Vagina (tissue), 2 donors: ENCODE results near the gene BTN1A1. TPM values are rescaled to one million over a fixed set of nuclear protein-coding genes. Genes with fewer than 3 reads are reported as not detected.

ENCODE experiments used
- DNase-seq, 2 donors: peaks; one replicate each; pipeline ENCODE4 v3.0.0-alpha.2; 2017; ENCODE audit errors: extremely low spot score in 2 of 2
- H3K27ac ChIP-seq: fragments of 200-600 bp; sonication (generic); one replicate; pipeline ENCODE4 v1.5.1; 2019
- H3K27me3 ChIP-seq: fragments of 200-600 bp; sonication (generic); one replicate; pipeline ENCODE4 v1.5.1; 2019
- H3K36me3 ChIP-seq, 2 donors: fragments of 200-600 bp; sonication (generic); one replicate each; pipeline ENCODE4 v1.5.1; 2017 to 2019
- H3K4me1 ChIP-seq: fragments of 200-600 bp; sonication (generic); one replicate; pipeline ENCODE4 v1.5.1; 2019
- H3K4me3 ChIP-seq, 2 donors: fragments of 200-600 bp; sonication (generic); 1 replicate in 1 of 2; 2 replicates in 1 of 2; pipeline ENCODE4 v1.5.1; 2016 to 2019
- H3K9me3 ChIP-seq: fragments of 200-600 bp; sonication (generic); one replicate; pipeline ENCODE4 v1.5.1; 2019
- POLR2A ChIP-seq, 2 donors: fragments of 450-650 bp; IDR thresholded peaks; one replicate each; pipeline ENCODE4 v1.6.1; 2017; ENCODE audit warnings: antibody characterized with exemption in 2 of 2, mild to moderate bottlenecking in 2 of 2, moderate library complexity in 2 of 2
- POLR2AphosphoS5 ChIP-seq, 2 donors: sonication (generic); formaldehyde crosslinking; IDR thresholded peaks; one replicate each; pipeline ENCODE4 v1.9.0; 2017; ENCODE audit warnings: antibody characterized with exemption in 2 of 2, mild to moderate bottlenecking in 2 of 2, low read depth in 1 of 2; ENCODE audit not compliant: insufficient read depth in 1 of 2
- intact Hi-C: fragments of 100-400 bp; cut with DNase I; formaldehyde crosslinking; loops from one replicate; pipeline ENCODE4 v1.15.1; 2023
- total RNA-seq: library from RNA; depleted of rRNA; stranded (reverse); fragments of >200 nt; gene quantifications from one replicate; pipeline ENCODE4 v1.2.3, GENCODE V29; 2016
- TF ChIP-seq, protein P1 (sequence below), 3 experiments: fragments of 450-650 bp in 2 of 3; fragments of 200-600 bp in 1 of 3; sonication (generic) in 1 of 3; IDR thresholded peaks; one replicate each; pipeline ENCODE4 v1.5.1; 2017 to 2019; ENCODE audit warnings: antibody characterized with exemption in 3 of 3, mild to moderate bottlenecking in 2 of 3, moderate library complexity in 2 of 3

BTN1A1 gene
- total RNA-seq, 1 donor from 2014 or later: not detected

DNA sequence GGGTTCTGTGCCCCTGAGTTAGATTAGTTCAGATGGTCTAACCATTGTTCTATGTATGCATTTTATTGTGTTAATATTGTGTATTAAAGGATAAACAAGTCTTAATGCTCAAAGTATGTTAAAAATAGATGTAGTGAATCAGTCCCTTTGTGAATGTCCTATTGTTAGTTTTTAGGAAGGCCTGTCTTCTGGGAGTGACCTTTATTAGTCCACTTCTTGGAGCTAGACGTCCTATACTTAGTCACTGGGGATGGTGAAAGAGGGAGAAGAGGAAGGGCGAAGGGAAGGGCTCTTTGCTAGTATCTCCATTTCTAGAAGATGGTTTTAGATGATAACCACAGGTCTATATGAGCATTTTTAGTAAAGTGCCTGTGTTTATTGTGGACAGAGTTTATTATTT is 25.7 kb downstream of the BTN1A1 start:
- no peak for TF ChIP-seq POLR2AphosphoS5 (IDR thresholded peaks at IDR 0.05; ENCODE audit: insufficient read depth in 1 of 2, low read depth in 1 of 2)
- TF ChIP-seq POLR2A (IDR thresholded peaks at IDR 0.05): no peak
- TF ChIP-seq, protein P1, sequence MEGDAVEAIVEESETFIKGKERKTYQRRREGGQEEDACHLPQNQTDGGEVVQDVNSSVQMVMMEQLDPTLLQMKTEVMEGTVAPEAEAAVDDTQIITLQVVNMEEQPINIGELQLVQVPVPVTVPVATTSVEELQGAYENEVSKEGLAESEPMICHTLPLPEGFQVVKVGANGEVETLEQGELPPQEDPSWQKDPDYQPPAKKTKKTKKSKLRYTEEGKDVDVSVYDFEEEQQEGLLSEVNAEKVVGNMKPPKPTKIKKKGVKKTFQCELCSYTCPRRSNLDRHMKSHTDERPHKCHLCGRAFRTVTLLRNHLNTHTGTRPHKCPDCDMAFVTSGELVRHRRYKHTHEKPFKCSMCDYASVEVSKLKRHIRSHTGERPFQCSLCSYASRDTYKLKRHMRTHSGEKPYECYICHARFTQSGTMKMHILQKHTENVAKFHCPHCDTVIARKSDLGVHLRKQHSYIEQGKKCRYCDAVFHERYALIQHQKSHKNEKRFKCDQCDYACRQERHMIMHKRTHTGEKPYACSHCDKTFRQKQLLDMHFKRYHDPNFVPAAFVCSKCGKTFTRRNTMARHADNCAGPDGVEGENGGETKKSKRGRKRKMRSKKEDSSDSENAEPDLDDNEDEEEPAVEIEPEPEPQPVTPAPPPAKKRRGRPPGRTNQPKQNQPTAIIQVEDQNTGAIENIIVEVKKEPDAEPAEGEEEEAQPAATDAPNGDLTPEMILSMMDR (IDR thresholded peaks at IDR 0.05): no peak
- intact Hi-C loops: no loop called here

DNA sequence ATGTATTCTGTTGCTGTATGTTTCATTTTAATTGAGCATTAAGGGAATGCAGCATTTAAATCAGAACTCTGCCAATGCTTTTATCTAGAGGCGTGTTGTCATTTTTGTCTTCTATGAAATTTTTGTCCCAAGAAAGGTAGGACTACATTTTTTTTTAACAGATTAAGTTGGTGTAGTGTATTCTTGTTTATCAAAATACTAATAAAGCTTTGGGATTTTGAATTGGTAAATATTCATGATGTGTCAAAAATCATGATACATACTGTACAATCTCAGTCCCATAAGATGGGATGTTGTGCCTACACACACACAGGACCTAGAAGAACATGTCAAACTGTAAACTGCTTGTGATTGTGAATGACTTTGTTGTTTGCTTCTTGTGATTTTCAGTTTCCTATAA is 26.8 kb downstream of the BTN1A1 start:
- Histone ChIP-seq H3K27me3 (no peaks in the 10 kb centered on the region), H3K36me3 (no peaks in the 10 kb centered on the region), H3K27ac (no peak overlapping the region), H3K9me3 (no peaks in the 10 kb centered on the region), H3K4me1 (peaks cover 15% of the 10 kb centered on the region), H3K4me3 (no peak overlapping the region)
- DNase-seq: no peak
- no peak for TF ChIP-seq POLR2A (IDR thresholded peaks at IDR 0.05)
- TF ChIP-seq, protein P1 (IDR thresholded peaks at IDR 0.05): no peak
- TF ChIP-seq POLR2AphosphoS5 (IDR thresholded peaks at IDR 0.05; ENCODE audit: insufficient read depth in 1 of 2, low read depth in 1 of 2): no peak
- intact Hi-C loops: no loop called here

More for the DNA sequence above, 25.7 kb downstream of the BTN1A1 start:
- Histone ChIP-seq H3K4me1 (peaks cover 15% of the 10 kb centered on the region), H3K27ac (no peak overlapping the region), H3K9me3 (no peaks in the 10 kb centered on the region), H3K4me3 (no peak overlapping the region), H3K27me3 (no peaks in the 10 kb centered on the region), H3K36me3 (no peaks in the 10 kb centered on the region)
- no peak for DNase-seq

DNA sequence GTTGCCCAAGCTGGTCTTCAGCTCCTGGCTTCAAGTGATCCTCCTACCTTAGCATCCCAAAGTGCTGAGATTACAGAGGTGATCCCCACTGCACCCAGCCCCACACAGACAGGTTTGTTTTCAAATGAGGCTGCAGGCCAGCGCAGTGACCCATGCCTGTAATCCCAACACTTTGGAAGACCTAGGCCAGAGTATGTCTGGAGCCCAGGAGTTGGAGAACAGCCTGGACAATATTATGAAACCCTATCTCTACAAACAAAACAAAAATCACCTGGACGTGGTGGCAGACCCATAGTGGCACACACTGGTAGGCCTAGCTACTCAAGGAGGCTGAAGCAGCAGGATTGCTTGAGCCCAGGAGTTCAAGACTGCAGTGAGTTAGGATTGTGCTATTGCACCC is 30.1 kb downstream of the BTN1A1 start:
- no peak for DNase-seq
- no peak overlapping the region for H3K4me3 ChIP-seq
- H3K36me3 ChIP-seq: no peaks in the 10 kb centered on the region
- TF ChIP-seq, protein P1 (IDR thresholded peaks at IDR 0.05): no peak
- TF ChIP-seq POLR2A (IDR thresholded peaks at IDR 0.05) (no peak), POLR2AphosphoS5 (IDR thresholded peaks at IDR 0.05; ENCODE audit: insufficient read depth in 1 of 2, low read depth in 1 of 2) (no peak)
- H3K9me3 ChIP-seq: no peaks in the 10 kb centered on the region
- intact Hi-C loops: loop anchor here (10.0 kb wide), 1 partner anchor 505 kb away; a partner anchor contains a TSS
- H3K27me3 ChIP-seq: no peaks in the 10 kb centered on the region
- H3K27ac ChIP-seq: no peak overlapping the region
- peaks cover 6% of the 10 kb centered on the region for H3K4me1 ChIP-seq

DNA sequence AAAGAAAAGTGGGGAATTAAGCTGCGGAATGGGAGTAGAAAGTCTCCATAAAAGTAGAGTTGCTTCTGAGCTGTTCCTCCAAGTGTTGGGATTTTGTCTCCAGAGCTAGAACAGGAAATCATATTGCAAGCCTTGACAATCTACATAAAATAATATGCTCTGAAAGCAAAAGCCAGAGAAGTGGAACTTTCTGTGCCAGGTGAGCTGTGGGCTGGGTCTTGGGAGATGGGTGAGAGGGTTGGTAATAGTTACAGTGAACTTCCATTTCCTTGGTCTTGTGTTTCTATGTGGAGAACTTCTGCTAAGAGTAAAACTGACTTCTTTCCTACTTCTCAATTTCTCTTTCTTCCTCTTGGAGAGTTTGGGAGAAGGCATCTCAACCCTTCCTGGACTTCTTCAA is 31.8 kb downstream of the BTN1A1 start:
- intact Hi-C loops: loop anchor here (10.0 kb wide), 1 partner anchor 507 kb away; a partner anchor contains a TSS
- no peaks in the 10 kb centered on the region for H3K9me3 ChIP-seq
- H3K4me3 ChIP-seq: no peak overlapping the region
- no peaks in the 10 kb centered on the region for H3K27me3 ChIP-seq
- no peak for TF ChIP-seq POLR2AphosphoS5 (IDR thresholded peaks at IDR 0.05; ENCODE audit: insufficient read depth in 1 of 2, low read depth in 1 of 2)
- no peak for TF ChIP-seq POLR2A (IDR thresholded peaks at IDR 0.05)
- TF ChIP-seq, protein P1 (IDR thresholded peaks at IDR 0.05): no peak
- no peak for DNase-seq
- no peak overlapping the region for H3K27ac ChIP-seq
- no peaks in the 10 kb centered on the region for H3K36me3 ChIP-seq
- peaks cover 22% of the 10 kb centered on the region for H3K4me1 ChIP-seq

DNA sequence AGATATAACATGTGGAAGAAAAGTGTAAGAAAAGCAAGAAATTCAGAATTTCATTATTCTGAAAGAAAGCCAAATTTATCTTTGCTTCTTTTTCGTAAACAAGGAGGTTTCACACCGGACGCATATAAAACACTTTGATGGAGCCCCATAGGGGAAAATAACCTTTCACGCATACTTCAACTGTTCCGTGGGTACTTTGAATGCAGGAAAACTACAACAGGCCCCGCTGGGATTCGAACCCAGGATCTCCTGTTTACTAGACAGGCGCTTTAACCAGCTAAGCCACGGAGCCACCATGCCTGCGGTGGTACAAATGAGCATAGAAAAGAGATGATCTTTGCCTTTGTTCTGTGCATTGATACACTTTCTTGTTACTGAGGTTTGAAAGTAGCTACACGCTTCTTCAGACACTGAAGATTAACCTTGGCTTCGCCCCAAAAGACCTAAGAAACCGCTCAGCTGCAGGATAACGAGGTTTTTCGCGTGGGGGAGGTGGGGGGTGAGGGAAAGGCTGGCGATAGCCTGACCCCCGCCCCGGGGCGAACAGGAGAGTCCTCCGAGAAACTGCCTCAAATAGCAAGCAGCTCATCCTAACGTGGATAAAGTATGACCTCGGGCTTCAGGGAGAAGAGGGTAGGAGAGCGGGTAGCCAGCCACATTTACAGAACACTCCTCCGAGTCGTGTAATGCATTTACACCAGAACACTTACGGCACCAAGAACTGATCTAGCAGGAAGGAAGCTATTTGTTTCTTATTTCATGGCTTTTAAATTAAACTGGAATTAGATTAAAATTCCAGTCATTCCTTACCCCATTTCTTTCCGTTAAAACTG is 32.8 kb downstream of the BTN1A1 start:
- DNase-seq: peak in 1 of 2 donors; percentile 96
- H3K4me1 ChIP-seq: peaks cover 24% of the 10 kb centered on the region
- no peaks in the 10 kb centered on the region for H3K36me3 ChIP-seq
- intact Hi-C loops: loop anchor here (10.0 kb wide), 1 partner anchor 508 kb away; a partner anchor contains a TSS
- TF ChIP-seq, protein P1 (IDR thresholded peaks at IDR 0.05): no peak
- peak; percentile 50 to 95 for TF ChIP-seq POLR2AphosphoS5 (IDR thresholded peaks at IDR 0.05; ENCODE audit: insufficient read depth in 1 of 2, low read depth in 1 of 2)
- TF ChIP-seq POLR2A (IDR thresholded peaks at IDR 0.05): no peak
- H3K27ac ChIP-seq: peak overlapping the region; percentile 90
- H3K4me3 ChIP-seq: peak overlapping the region; percentile 75 to 81
- no peaks in the 10 kb centered on the region for H3K9me3 ChIP-seq
- no peaks in the 10 kb centered on the region for H3K27me3 ChIP-seq
